GM21717 (cell line): Measurements from ENCODE around the gene RTN4RL2.
"Not testable (repeated sequence)": the region's sequence is repeated elsewhere in the genome, so short reads cannot be mapped to it uniquely, and the experiment has no call there.

ENCODE experiments used
- ATAC-seq: cut with Tn5 transposase; IDR thresholded peaks from one replicate; pipeline ENCODE4 v1.9.1; 2021; ENCODE audit warnings: mild to moderate bottlenecking, moderate library complexity; ENCODE audit not compliant: unreplicated experiment

RTN4RL2 gene

DNA sequence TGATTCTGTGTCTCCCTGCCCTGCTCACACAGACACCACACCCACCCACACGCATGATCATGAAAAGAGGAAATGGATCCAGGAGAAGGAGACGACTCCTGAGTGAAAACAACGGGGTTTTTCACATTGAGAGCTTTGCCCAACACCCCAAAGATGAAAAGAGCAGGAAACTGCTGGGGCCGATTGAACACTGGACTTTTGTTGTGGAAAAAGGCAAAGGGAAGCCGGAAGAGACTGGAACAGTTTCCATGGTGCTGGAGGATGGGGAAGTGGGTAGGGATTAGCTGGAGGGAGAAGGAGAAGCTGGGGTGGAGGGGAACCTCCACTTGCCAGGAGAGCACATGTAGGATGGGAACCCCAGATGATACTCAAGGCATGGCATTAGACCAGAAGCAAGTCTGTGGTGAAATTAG is 28.2 kb upstream of the RTN4RL2 start:
- no peak for ATAC-seq

DNA sequence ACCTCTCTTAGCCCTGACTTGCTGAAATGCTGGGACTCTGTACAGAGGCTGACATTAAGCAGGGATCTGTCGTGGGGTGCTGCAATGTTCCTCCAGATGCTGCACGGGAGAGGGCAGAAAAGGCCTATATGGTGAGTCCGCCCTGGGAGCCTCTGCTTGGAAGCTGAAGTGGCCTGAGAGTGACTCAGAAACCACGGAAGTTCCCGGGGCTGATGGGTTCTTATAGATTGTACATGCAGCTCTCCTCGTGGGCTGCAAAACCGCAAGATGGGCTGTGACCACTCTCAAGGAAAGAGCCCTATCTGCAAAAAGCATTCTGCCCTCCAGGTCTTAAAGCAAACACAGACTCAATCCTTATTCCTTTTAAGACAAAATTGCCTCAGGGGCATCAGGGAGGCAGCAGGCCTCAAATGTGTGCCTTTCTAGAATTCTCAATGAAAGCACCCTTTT is 27.6 kb upstream of the RTN4RL2 start:
- ATAC-seq, result peak; percentile 37

DNA sequence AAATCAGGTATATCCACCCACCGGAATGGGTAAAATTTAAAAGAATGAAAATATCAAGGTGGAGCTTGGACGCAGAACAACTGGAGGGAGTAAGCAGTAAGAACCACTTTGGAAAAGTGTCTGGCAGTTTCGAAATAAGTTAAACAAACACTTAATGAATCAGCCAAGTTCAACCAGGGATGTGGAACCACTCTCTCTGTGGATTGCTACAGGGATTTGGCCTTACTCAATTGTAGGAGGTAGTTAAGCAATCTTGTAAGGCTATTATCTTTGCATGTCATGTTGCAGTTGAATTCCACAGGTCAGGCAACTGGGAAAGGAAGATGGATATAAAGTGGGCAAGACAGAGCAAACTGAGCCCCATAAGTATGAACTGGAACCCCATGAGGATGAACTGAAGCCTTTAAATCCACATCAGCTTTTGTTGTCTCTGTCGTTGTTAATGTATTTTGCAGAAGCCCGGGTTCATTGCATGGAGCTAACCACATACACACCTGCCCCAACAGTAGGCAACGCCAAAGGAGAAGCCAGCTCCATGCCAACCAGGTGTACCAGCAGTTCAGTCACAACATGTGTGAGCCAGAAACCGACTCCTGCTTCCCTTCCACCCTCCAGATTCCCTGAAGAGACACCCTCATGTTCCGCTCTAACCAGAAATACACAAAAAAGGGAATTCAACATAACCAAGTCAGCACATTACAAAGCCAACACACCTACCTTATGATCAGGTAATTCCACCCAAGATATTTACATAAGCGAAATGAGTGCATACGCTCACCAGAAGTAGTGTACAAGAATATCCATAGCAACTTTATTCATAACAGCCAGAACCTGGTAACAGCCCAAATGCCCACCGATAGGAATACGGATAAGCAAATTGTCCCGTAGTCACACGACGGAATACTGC is 25.4 kb upstream of the RTN4RL2 start:
- no peak for ATAC-seq

DNA sequence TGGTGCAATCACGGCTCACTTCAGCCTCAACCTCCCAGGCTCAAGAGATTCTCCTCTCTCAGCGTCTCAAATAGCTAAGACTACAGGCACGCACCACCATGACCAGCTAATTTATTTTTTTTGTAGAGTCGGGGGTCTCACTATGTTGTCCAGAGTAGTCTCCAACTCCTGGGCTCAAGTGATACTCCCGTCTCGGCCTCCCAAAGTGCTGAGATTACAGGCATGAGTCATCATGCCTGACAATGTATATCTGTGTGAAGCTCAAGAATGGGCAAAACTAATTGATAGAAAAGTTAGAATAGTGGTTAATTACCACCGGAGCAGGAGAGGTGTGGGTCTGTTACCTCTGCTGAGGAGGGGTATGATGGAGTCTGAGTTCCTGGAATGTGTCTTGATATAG is 24.3 kb upstream of the RTN4RL2 start:
- ATAC-seq, result no peak

DNA sequence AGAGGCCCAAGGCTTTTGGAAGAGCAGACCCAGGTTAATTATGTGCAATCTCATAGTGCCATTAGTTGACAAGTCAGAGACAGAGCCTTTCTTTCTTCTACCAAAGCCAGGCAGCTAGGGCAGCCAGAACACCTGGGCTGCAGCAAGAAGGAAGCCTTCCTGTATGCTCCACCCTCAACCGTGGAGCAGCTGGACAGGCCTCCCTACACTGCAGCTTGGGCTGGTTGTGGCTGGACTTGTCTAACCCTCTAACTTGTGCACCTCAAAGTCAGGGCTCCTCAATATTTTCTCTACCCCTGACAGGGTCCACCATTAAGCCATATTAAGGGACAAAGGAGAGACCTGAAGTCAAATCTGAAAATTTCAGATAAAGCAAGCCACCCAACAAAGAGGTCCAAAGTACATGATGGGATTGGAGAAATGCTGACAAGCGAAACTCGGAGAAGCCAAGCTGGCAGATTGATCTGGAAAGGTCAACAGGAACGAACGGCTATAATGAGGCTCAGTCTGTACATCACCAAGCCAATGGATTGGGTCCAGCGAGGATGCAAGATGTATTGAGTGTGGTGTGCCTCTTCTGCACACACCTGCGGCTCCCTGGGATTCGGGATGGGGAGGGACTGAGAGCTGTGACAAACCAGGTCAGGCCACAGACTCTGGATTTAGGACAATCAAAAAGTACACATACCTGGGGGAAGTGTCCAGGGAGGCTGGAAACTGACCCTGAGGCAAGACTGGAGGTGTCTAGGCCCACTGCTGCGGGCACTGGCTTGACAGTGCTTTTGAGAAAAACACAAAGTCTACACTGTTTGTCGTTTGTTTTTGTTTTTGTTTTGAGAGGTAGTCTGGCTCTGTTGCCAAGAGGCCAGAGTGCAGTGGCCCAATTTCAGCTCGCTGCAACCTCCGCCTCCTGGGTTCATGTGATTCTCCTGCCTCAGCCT is 21.7 kb upstream of the RTN4RL2 start:
- ATAC-seq, result no peak

DNA sequence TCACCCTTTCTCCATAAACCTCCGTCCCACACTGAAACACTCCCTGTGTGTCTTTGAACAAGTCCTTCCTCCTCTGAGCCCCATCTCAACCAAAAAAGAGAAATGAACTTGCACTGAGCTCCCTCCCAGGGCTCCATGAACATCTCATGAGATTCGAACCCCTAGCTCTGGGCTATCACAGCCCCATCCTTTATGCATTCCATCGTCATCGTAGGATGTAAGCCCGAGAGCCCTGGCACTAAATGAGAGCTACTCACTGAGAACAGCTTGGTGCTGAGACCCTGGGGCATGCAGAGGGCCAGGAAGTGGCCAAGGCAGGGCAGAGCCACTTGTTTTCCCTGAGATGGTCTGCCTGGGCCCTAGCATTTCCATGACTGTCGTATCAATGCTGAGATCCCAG is 20.5 kb upstream of the RTN4RL2 start:
- ATAC-seq, result no peak

DNA sequence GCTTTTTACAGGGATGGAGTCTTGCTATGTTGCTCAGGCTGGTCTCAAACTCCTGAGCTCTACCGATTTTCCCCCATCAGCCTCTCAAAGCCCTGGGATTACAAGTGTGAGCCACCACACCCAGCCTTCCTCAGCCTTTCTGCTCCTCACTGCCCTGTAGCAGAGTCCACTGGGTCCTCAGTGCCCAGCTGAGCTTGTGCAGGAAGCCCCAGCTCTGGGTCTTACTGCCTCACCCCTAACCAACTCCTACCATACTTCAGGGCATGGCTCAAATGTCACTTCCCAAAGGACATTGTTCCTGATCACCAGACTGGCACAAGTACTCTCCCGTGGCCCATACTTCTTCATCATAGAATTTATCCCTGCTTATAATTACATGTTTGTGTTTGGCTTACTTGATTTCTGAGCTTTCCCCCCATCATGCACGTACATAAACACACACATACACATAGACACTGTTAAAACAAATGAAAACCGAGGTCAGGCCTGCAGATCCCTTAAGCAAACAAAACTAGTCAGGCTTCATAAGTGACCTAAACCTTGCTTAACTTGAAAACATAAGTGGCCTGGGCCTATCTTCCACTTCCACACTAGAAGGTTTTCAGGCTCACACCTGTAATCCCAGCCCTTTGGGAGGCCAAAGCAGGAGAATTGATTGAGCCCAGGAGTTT is 19.4 kb upstream of the RTN4RL2 start:
- ATAC-seq, result no peak

DNA sequence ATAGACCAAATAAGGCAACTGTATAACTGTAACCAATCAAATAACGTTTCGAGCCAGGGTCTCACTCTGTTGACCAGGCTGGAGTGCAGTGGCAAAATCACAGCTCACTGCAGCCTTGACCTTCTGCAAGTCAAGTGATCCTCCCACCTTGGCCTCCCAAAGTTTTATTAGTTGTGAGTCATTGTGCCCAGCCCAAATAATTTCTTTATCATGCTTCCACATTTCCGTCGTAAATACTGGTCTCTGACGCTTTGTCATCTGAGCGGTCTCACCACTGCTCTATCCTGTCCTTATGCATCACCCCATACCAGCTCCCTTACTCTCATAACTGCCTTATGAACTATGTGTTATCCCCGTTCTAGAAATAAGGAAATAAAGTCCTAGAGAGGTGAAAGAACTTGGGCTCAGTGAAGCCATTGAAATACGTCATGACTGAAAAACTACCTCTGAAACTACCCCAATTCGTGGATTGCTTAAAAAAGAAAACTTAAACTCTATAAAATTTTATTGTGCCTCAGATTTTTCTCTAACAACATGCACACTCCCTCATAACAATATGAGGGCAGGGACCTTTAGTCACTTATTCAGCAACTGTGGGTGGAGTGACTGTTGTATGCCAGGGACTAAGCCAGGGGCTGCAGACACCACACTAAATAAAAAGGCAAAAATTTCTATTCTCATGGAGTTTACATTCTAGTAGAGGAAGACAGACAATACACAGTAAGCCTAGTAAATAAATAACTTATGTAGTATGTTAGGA is 15.8 kb upstream of the RTN4RL2 start:
- no peak for ATAC-seq

DNA sequence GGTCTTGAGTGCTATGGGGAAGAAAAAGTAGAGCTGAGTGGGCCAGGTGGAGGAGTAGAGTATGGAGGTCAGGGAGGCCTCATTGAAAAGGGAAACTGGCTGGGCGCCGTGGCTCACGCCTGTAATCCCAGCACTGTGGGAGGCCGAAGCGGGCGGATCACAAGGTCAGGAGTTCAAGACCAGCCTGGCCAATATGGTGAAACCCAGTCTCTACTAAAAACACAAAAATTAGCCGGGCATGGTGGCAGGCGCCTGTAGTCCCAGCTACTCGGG is 15.3 kb upstream of the RTN4RL2 start:
- ATAC-seq, result not testable (repeated sequence)

DNA sequence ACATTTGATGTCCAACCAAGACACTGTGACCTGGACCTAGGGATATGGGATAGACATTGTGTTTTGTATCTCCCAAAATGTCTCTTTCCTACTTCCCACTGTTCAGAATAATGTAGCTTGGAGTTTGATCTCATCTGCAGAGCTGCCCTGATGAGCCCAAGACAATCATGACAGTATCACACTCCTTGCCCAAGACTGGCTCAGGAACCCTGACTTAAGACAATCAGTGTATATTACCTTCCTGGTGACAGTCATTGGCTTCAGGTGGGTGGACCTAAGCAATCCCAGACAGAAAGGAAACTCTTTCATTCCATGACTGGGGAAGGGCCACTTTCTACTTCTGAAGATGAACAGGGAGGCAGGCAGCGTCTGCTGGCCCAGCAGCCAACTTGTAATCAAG is 14.3 kb upstream of the RTN4RL2 start:
- ATAC-seq, result no peak

DNA sequence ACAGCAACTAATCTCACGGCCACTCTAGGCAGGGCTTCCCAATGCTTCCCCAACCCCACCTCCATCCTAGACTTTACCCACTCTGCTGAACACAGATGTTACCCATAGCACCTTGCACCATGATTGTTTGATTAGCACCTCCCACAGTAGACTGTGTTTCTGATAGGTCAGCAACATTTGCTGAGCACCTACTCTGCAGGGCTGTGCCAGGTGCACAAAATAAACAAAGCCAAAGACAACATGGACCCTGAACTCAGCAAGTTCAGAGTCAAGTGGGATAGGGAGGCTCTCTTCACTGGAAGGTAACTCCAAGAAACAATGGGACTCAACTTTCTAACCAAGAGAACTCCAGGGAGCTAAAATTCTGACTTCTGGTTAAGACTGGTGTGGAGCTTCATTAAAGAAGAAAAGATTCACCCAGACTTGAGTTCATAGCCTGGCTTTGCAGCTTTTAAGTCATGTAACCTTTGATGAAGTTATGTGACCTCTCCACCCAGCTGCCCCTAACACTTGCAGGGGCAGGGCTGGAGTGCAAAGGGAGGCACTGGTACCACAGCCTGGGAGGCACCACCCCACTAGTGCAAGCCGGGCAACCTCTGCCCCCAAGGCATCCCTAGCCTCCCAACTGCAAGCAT is 6.7 kb upstream of the RTN4RL2 start:
- no peak for ATAC-seq

DNA sequence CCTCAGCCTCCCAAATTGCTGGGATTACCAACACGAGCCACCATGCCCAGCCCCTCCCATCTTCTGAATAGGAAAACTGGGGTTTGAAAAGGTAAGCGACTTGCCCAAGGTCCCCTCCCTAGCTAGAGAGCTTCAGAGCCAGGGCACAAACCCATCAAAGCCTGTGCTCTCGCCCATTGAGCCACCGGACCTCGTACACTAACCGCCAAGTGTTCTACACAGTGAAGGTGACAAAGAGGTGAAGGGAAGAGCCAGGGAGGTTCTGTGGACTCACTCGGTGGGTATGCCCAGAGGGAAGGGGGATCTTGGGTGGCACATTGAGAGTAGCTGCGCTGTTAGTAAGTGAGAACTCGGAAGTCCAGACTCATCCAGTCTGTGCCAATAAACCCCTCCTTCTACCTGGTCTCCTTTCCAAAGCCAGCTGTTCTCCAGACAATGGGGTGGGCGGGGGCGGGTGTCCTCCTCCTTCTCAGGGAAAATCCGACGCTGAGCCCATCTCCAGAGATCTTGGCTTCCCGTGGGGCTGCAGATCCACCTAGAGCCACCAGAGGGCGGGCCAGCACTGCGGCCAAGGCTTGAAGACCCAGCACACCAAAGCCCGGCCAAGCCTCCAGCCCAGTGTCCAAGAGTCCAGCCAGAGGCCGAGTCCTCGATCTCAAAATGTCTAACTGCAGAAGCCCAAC is 3.2 kb upstream of the RTN4RL2 start:
- peak; percentile 61 for ATAC-seq

DNA sequence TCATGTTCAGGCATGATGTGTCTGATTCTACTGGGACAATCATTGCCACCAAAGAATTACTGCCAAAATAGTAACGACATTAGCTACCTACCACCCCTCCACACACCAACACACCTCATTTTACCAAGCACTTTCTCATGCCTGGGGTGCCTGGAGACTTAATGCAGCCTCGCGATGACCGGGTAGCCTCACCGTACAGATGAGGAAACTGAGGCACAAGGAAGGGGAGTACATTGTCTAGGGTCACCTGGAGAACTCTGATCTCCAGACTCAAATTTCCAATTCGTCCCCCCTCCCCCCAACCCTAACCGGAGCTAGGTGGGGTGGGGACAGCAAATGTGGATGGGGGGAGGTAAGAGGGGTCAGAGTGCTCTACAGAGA is 2.7 kb upstream of the RTN4RL2 start:
- peak; percentile 14 for ATAC-seq

DNA sequence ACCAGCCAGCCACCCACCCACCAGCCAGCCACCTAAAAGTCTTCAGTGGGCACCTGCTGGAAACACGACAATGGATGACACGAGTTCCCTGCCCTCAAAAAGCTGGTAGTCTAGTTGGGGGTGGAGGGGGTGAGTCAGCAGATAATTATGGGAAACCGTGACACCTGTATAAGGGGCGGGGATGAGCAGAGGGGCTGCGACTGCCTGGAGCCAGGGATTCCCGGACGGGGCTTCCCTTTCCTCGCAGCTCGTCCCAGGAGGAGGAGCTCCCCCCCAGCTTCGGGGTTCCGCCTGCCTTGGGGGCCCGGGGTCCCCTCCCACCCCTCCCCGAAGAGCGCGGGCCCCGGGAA is 2.3 kb upstream of the RTN4RL2 start:
- ATAC-seq, result no peak

DNA sequence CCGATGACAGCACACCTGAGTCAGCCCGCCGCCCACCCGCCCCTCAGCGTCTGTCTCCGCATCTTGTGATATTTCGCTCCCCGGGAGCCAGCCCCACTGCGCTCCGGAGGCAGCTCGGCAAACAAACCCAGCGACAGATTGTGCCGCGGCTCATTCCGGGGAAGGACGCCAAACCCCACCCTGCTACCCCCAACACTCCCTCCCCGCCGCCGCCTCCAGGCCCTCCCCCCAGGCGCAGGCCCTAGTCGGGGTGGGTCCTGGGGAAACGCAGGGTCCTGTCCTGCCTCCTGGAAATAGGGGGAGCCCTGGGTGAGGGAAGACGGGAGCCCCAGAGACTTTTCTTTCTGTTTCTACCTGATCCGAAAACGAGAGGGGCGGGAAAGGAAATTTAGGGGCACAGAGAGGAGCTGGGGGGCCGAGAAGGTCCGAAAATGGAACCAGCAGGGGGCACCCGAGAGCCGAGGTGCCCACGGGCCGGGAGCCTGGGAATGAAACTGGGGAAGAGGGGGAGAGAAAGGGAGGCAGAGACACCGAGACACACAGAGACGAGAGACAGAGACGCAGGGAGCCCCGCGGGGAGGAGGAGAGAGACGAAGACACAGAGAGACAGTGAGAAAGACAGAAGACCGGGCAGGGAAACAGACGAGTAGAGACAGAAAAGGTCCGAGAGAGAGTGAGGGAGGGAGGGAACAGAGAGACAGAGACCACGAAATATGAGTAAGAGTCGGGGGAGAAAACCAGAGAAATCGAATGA is 1.7 kb upstream of the RTN4RL2 start:
- peak; percentile 37 for ATAC-seq

DNA sequence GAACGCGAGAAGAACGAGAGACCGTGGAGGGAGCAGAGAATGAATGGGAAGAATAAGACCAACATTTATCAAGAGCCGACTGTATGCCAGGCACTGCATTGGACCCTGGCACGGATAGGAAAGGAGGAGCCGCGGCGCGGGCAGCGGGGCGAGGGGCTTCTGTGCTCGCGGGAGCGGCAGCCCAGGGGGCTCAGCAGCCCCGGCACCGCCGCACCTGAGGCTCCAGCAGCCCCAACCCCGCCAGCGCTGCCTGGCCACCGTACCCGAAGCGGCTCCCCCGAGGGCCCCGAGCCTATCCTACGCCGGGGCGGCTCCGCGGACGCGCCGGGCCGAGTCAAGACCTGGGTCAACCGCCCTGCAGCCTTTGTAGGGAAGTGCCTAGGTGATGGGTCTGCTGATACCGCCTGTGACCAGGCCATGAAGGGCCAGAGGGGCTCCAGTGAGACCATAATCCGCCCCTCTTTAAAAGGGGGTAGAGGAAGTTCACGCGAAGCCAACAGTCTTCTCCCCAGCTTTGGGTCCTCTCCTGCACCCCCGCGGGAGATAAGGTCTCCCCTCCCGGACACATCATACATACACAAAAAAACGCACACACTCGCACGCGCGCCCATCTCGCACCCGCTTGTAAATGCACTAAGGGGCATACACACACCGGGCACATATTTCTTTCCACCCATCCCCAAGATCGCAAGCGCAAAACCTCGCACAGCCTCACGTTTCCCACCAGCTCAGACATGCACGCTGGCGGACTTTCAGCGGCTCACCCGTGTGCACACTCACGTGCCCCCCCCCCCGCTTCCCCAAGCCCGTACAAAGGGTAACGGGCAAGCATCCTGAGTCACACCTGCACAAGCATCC is 935 bp upstream of the RTN4RL2 start:
- no peak for ATAC-seq

DNA sequence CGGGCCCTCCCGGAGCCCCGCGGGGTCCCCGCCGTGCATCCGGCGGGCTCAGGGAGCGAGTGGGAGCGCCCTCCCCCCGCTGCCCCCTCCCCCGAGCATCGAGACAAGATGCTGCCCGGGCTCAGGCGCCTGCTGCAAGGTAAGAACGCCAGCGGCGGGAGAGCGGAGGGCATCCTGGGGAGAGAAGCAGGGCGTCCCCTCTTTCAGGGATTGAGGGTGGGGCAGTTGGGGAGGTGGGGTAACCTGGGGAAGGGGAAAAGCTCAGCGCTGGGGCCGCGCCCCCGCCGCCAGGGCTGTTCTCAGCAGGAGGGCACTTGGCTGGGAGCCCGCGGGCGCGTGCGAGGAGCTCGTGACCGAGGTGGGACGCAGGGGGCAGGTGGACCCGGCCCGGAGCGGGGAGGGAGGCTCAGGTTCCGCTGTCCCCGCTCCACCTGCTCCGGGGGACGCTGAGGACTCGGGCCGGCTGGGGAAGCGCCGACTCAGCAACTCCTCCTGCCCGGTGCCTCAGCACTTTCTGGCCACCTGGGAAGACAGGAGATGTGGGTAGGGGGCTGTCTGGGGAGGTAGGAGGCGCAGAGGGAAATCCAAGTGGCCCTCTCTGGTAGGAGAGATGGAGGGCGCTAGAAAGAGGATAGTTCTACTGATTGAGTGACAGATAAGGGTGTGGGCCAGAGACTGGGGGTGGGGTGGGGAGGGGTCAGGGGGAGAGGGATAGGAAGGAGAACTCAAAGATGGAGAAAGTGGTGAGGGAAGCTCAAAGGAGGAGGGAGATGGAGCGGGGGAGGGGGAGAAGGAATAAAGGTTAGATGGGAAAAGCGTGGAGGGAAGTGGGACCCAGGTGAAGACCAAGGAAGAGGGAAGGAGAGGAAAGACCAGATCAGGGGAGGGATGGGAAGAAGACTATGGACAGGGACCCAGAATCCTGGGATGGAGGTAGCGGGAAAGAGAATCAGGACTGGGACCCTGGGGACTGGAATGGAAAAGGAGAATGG is 726 bp downstream of the RTN4RL2 start:
- ATAC-seq, result no peak
